HG03196 (cell line): ENCODE measurements around the gene PLXDC2.
"Not testable (repeated sequence)": the region's sequence is repeated elsewhere in the genome, so short reads cannot be mapped to it uniquely, and the experiment has no call there.

Experiments used
- ATAC-seq: cut with Tn5 transposase; IDR thresholded peaks from one replicate; pipeline ENCODE4 v1.9.1; 2021; ENCODE audit not compliant: unreplicated experiment

PLXDC2 gene

GRCh38 chr10:19816411-19817230 lies at the start of gene PLXDC2:
Gene PLXDC2, plus strand, starts transcription at chr10:19816432.
- ATAC-seq, result no peak

GRCh38 chr10:19767876-19768275 lies 48.4 kb upstream of the PLXDC2 start:
- ATAC-seq, result no peak

GRCh38 chr10:19769826-19770225 lies 46.4 kb upstream of the PLXDC2 start:
- not testable (repeated sequence) for ATAC-seq

- no peak for ATAC-seq
Measured at GRCh38 chr10:19772972-19773371, 43.3 kb upstream of the PLXDC2 start.

- no peak for ATAC-seq
Measured at GRCh38 chr10:19775296-19775695, 40.9 kb upstream of the PLXDC2 start.

- ATAC-seq, result no peak
Measured at GRCh38 chr10:19777806-19778205, 38.4 kb upstream of the PLXDC2 start.

DNA sequence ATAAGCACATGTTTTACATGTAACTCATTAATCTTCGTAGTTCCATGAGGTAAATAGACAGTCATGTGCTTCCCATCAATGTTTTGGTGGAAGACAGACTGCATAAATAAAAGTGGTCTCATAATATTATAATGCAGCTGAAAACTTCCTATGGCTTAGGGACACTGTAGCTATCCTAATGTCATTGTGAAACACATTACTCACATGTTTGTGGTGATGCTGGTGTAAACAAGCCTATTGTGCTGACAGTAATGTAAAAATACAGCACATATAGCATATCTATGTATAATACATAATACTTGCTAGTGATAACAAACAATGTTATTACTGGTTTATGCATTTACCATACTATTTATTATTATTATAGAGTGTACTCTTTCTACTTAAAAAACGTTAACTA lies 37.2 kb upstream of the PLXDC2 start:
- no peak for ATAC-seq

GRCh38 chr10:19782430-19783089 lies 33.7 kb upstream of the PLXDC2 start:
- ATAC-seq, result no peak

DNA sequence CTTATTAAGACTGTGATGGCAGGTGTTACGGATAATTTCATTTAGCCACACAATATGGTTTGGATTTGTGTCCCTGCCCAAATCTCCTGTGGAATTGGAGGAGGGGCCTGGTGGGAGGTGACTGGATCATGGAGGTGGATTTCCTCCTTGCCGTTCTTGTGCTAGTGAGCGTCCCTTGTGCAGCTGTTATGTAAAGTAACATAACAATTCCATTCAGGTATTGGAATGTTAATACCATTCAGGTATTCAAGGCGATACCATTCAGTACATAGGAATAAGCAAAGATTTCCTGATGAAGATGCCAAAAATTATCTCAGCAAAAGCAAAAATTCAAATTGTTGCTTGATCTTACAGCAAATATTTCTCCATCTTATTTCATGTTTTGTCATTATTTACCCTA lies 32.5 kb upstream of the PLXDC2 start:
- ATAC-seq, result no peak

GRCh38 chr10:19785366-19785765 lies 30.9 kb upstream of the PLXDC2 start:
- no peak for ATAC-seq

GRCh38 chr10:19788075-19788686 lies 28.1 kb upstream of the PLXDC2 start:
- peak; percentile 76 for ATAC-seq

DNA sequence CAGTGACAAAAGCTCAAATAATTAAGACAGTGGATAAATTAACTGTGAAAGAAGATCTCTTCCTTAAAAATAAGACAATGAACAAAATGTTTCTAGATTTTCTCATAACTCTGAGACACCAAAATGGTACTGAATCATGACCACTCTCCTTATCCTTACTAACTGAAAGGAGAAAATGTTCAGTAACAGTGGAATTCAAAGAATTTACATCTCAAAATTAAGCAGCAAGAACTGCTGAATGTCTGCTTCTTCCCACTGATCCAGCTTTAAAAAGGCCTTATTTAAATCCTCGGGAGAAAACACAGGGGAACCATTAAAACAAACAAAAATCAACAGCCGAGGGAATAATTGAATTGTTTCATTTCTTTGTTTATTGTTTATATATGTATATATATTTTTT lies 27.3 kb upstream of the PLXDC2 start:
- no peak for ATAC-seq

GRCh38 chr10:19789607-19790006 lies 26.6 kb upstream of the PLXDC2 start:
- ATAC-seq, result no peak

DNA sequence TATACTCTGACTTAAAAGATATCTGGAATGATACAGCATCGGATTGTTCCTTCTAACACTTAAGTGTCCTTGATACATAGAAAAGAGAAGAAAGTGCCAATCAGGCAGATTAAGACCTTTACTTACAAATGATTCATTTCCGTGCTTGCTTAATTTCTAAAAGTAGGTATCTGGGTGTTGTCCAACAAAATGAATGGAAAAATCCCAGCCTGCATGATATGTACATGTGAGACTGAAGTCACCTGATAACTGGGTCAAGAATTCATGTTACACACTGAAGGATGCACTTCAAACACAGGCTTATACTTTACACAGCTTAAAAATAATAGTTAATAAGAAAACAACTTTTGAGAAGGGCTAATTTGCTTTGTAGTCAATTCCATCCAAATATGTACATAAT lies 25.2 kb upstream of the PLXDC2 start:
- ATAC-seq, result no peak

DNA sequence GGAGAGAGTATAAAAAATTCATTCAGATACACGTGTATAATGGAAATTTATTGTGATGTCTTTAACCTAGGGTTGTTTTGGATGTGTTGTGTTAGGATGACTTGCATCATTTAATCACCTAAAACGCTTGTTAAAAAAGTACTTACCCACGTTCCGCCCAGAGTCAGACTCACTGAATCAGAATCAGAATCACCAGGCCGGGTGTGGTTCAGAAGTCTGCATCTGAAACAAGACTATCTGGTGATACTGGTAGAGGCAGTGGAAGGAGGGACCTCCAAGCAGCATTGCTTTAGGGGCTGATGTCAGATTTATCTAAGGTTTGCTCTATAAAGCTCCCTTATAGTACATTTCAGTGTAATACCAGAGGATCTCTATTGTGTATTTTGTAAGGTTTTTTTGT lies 20.5 kb upstream of the PLXDC2 start:
- ATAC-seq, result no peak

- ATAC-seq, result no peak
Measured at GRCh38 chr10:19800161-19800560, 16.1 kb upstream of the PLXDC2 start.

- no peak for ATAC-seq
Measured at GRCh38 chr10:19801369-19801768, 14.9 kb upstream of the PLXDC2 start.

DNA sequence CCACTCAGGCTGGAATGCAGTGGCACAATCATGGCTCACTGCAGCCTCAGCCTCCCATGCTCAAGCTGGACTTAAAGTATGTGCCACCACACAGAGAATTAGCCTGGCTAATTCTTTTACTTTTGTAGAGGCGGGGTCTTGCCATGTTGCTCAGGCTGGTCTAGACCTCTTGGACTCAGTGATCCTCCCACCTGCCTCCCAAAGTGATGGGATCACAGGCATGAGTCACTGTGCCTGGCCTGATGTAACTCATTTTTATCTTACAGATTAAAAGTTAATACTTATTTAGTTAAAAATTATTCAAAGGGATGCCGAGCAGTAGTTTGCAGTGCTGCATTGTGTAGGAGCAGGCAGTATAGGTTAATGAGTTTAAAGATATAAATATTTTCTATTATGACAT lies 12.6 kb upstream of the PLXDC2 start:
- no peak for ATAC-seq

GRCh38 chr10:19809481-19809880 lies 6.8 kb upstream of the PLXDC2 start:
- no peak for ATAC-seq

DNA sequence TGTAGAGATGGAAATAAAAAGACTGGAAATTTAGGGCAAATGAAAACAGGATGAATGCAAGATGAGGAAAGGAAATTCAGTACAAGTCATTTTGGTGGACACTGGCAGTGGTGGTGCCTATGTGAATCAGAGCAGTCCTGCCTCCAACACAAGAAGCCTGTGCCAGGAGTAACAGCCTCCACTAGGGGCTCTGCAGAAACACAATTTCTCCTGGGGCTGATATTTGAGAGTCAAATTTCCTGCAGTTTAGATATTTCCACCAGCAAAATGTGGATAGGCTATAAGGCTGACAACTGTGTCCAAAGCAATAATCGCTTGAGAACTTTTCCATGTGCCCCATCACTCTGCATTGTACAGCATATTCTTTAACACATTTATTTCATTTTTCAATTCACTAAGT lies 4.7 kb upstream of the PLXDC2 start:
- ATAC-seq, result no peak

GRCh38 chr10:19812976-19813375 lies 3.3 kb upstream of the PLXDC2 start:
- ATAC-seq, result no peak
